WTC11 (cell line): ENCODE data around the gene MYL7.

ENCODE experiments used
- RELA ChIP-seq: sonication (generic); formaldehyde crosslinking; IDR thresholded peaks from 2 replicates; pipeline ENCODE4 v1.8.1; 2022; ENCODE audit warnings: missing genetic modification reagents, mild to moderate bottlenecking, borderline replicate concordance
- TF ChIP-seq, protein P1 (sequence below): fragments of 200-600 bp; IDR thresholded peaks from 2 replicates; pipeline ENCODE4 v1.8.0; 2022; ENCODE audit warnings: antibody characterized with exemption

DNA sequence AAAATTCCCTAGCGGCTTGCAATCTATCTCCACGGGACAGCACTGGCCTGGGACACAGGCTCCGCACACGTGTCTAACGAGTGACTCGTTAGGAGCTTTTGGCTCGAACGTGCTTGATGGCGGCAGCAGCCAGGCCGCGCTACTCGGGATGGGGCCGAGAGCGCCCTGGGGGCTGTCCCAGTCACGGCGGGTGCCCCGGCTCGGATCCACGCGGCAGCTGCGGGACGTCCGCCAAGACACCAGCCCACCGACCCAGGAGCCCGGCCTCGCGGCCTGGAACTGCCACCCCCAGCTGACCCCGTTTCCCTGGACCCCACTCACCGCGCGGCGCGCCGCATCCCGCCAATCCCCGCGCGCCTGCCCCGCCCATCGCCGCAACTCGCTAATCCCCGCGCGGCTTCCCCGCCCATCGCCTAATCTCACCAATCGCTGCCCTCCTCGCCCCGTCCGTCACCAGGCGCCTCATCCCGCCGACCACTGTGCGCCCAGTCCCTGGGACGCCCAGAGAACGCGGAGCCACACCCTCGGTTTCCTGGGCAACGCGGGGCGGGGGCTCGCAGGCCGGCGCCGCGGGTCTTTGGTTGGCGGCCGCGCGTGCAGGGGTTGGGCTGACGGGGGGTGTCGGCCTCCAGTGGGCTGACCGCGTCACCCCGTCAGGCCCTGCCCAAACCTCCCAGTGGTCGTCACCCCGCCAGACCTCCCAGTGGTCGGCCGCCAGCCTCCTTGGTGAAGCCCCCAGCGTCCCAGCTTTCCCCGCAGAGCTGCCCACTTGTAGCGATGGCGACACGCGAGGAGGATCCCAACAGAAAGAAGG, 17.7 kb downstream of the MYL7 start, which contains the start of gene POLD2:
- TF ChIP-seq RELA (CRISPR knock-in tag), result peak; percentile 73; the same call in 1 of the 2 replicates
- TF ChIP-seq, protein P1, sequence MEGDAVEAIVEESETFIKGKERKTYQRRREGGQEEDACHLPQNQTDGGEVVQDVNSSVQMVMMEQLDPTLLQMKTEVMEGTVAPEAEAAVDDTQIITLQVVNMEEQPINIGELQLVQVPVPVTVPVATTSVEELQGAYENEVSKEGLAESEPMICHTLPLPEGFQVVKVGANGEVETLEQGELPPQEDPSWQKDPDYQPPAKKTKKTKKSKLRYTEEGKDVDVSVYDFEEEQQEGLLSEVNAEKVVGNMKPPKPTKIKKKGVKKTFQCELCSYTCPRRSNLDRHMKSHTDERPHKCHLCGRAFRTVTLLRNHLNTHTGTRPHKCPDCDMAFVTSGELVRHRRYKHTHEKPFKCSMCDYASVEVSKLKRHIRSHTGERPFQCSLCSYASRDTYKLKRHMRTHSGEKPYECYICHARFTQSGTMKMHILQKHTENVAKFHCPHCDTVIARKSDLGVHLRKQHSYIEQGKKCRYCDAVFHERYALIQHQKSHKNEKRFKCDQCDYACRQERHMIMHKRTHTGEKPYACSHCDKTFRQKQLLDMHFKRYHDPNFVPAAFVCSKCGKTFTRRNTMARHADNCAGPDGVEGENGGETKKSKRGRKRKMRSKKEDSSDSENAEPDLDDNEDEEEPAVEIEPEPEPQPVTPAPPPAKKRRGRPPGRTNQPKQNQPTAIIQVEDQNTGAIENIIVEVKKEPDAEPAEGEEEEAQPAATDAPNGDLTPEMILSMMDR, result no peak
